Prostate gland (tissue), 2 donors: ENCODE results near the gene FBXO38.

Source experiments
- CTCF ChIP-seq, 4 experiments: fragments of 200-600 bp in 2 of 4; fragments of 450-650 bp in 2 of 4; sonication (generic) in 2 of 4; IDR thresholded peaks; 1 replicate in 3 of 4; 2 replicates in 1 of 4; pipeline ENCODE4 v1.5.1; 2016 to 2019; ENCODE audit warnings: antibody characterized with exemption in 4 of 4, mild to moderate bottlenecking in 2 of 4, moderate library complexity in 2 of 4
- POLR2A ChIP-seq: fragments of 450-650 bp; IDR thresholded peaks from one replicate; pipeline ENCODE4 v1.6.1; 2016; ENCODE audit warnings: antibody characterized with exemption, mild to moderate bottlenecking
- POLR2AphosphoS5 ChIP-seq: sonication (generic); formaldehyde crosslinking; IDR thresholded peaks from one replicate; pipeline ENCODE4 v1.6.1; 2017; ENCODE audit warnings: antibody characterized with exemption

GRCh38 chr5:148425808-148426207 is 42.0 kb downstream of the FBXO38 start:
- TF ChIP-seq POLR2A (no peak), CTCF (IDR thresholded peaks at IDR 0.05) (no peak), POLR2AphosphoS5 (no peak)
